ENCODE results near the gene BCL11A. TPM values are rescaled to one million over a fixed set of nuclear protein-coding genes. Genes with fewer than 3 reads are reported as not detected.

Gene BCL11A
- total RNA-seq, 6 donors from 2014 or later = 2.7 to 12.7 (median 5.4) TPM

- Histone ChIP-seq H3K36me3 (no peaks in the 10 kb centered on the region), H3K4me1 (no peaks in the 10 kb centered on the region), H3K4me3 (no peak overlapping the region), H3K27ac (no peak overlapping the region), H3K27me3 (no peaks in the 10 kb centered on the region), H3K9me3 (no peaks in the 10 kb centered on the region)
- 52 to 63% methylated on average over 7 of the region's 7 CpGs for WGBS, 2 donors
- ATAC-seq (ENCODE audit: low FRiP score in 2 of 2) = no peak
- TF ChIP-seq POLR2A (IDR thresholded peaks at IDR 0.05) (no peak), POLR2AphosphoS5 (IDR thresholded peaks at IDR 0.05) (no peak), EP300 (IDR thresholded peaks at IDR 0.05) (no peak), CTCF (IDR thresholded peaks at IDR 0.05) (no peak)
- DNase-seq = no peak
These were observed 126.6 kb downstream of the BCL11A start for GRCh38 chr2:60426880-60427279.

- H3K4me1 ChIP-seq = no peaks in the 10 kb centered on the region
- no peak overlapping the region for H3K4me3 ChIP-seq
- H3K36me3 ChIP-seq = no peaks in the 10 kb centered on the region
- TF ChIP-seq POLR2A (IDR thresholded peaks at IDR 0.05) (no peak), CTCF (IDR thresholded peaks at IDR 0.05) (no peak), EP300 (IDR thresholded peaks at IDR 0.05) (no peak)
- DNase-seq (no peak), ATAC-seq (ENCODE audit: low FRiP score in 2 of 2) (no peak)
- H3K27me3 ChIP-seq = no peaks in the 10 kb centered on the region
- no peaks in the 10 kb centered on the region for H3K9me3 ChIP-seq
- no peak overlapping the region for H3K27ac ChIP-seq
These were observed 127.1 kb downstream of the BCL11A start for GRCh38 chr2:60426341-60426740.

DNA sequence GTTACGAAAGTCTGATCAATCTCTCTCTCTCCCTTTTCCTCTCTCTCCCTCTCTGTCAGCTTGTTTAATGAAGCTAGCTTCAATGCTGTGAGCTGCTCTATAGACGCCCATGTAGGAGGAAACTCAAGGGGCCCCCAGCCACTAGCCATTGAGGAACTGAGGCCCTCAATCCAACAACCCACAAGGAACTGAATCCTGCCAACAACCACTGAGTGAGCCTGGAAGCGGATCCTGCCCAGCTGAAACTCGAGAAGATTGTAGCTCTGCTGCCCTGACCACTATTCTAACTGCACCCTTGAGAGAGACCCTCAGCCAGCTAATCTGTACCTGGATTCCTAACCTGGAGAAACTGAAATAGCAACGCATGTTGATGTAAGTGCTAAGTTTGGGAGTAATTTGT is 129.2 kb downstream of the BCL11A start:
- Histone ChIP-seq H3K27me3 (no peaks in the 10 kb centered on the region), H3K4me3 (no peak overlapping the region), H3K4me1 (no peaks in the 10 kb centered on the region), H3K27ac (no peak overlapping the region), H3K36me3 (no peaks in the 10 kb centered on the region), H3K9me3 (no peaks in the 10 kb centered on the region)
- ATAC-seq (ENCODE audit: low FRiP score in 2 of 2) (no peak), DNase-seq (no peak)
- no peak for TF ChIP-seq CTCF (IDR thresholded peaks at IDR 0.05)
- TF ChIP-seq POLR2AphosphoS5 (IDR thresholded peaks at IDR 0.05) = no peak
- no peak for TF ChIP-seq POLR2A (IDR thresholded peaks at IDR 0.05)
- no peak for TF ChIP-seq EP300 (IDR thresholded peaks at IDR 0.05)
- WGBS, 2 donors = 62 to 68% methylated on average over 5 of the region's 5 CpGs

DNA sequence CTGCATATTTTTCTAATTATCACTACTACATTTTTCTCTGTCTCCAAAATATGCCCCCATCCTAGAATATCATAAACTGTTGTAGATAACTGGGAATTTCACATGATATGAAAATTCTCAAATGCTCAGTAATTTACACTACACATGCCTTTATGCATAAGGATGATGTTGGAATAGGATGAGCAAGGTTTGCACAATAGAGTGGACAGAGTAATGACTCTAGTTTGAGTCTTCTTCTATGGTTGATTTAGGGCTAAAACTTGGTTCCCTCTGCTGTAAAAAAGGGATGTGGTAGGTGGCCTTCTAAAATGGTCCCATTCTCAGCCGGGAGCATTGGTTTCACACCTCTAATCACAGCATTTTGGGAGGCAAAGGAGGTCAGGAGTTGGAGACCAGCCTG is 129.9 kb downstream of the BCL11A start:
- H3K36me3 ChIP-seq = no peaks in the 10 kb centered on the region
- no peak for ATAC-seq (ENCODE audit: low FRiP score in 2 of 2)

More for the DNA sequence above, 129.9 kb downstream of the BCL11A start:
- WGBS, 2 donors = 38 to 58% methylated on average over 1 of the region's 1 CpG
- Histone ChIP-seq H3K27ac (no peak overlapping the region), H3K4me3 (no peak overlapping the region), H3K27me3 (no peaks in the 10 kb centered on the region), H3K9me3 (no peaks in the 10 kb centered on the region), H3K4me1 (no peaks in the 10 kb centered on the region)
- no peak for DNase-seq
- no peak for TF ChIP-seq CTCF (IDR thresholded peaks at IDR 0.05)

All from upper lobe of left lung (tissue), 6 donors.